Measurements from ENCODE around the gene NUCB1. TPM values are rescaled to one million over a fixed set of nuclear protein-coding genes. Genes with fewer than 3 reads are reported as not detected.

Gene NUCB1
- total and polyA plus RNA-seq, 9 of the 15 experiments (the other 6 are each of a cell fraction or from before 2014, with no cell fraction given) = 3.1 to 153 (median 71.7) TPM

DNA sequence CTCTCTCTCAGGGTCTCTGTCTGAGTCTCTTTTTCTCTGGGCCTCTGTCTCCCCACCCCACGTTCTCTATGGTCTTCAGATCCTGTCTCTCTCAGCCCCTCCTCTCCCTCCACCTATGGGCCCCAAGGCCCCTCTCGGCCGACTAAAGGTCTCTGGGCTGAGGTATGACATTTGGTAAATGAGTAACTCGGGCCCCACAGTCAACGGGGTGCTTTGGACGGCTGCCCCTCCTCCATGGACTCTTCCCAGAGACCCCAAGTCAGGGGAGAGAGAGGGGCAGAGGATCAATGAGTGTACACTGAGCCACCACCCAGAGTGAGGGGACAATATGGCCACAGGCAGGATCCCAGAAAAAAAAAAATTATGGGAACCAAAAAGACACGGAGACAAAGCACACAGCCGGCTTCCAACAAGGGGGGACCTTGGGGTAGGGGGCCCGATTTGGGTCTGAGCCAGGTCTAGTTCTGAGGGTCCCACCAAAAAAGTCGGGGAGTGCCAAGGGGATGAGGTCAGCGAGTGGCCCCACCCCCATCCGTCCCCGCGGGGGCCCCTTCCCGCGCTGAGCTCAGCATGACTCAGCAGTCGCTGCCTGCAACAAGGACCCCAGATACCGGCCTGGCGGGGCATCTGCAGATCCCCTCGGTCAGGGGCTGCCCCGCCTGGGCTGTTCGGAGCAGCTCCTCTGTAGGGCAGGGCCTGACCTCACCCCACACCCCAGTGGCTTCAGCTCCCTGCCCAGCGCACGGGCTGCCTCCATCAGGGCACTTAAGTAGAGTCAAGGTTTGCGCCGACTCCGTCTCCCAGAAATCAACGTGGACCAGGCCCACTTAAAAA is 63.5 kb downstream of the NUCB1 start (continued):
- TF ChIP-seq, protein P1, sequence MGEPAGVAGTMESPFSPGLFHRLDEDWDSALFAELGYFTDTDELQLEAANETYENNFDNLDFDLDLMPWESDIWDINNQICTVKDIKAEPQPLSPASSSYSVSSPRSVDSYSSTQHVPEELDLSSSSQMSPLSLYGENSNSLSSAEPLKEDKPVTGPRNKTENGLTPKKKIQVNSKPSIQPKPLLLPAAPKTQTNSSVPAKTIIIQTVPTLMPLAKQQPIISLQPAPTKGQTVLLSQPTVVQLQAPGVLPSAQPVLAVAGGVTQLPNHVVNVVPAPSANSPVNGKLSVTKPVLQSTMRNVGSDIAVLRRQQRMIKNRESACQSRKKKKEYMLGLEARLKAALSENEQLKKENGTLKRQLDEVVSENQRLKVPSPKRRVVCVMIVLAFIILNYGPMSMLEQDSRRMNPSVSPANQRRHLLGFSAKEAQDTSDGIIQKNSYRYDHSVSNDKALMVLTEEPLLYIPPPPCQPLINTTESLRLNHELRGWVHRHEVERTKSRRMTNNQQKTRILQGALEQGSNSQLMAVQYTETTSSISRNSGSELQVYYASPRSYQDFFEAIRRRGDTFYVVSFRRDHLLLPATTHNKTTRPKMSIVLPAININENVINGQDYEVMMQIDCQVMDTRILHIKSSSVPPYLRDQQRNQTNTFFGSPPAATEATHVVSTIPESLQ (CRISPR knock-in tag; IDR thresholded peaks at IDR 0.05) = no peak
- TF ChIP-seq, protein P2, sequence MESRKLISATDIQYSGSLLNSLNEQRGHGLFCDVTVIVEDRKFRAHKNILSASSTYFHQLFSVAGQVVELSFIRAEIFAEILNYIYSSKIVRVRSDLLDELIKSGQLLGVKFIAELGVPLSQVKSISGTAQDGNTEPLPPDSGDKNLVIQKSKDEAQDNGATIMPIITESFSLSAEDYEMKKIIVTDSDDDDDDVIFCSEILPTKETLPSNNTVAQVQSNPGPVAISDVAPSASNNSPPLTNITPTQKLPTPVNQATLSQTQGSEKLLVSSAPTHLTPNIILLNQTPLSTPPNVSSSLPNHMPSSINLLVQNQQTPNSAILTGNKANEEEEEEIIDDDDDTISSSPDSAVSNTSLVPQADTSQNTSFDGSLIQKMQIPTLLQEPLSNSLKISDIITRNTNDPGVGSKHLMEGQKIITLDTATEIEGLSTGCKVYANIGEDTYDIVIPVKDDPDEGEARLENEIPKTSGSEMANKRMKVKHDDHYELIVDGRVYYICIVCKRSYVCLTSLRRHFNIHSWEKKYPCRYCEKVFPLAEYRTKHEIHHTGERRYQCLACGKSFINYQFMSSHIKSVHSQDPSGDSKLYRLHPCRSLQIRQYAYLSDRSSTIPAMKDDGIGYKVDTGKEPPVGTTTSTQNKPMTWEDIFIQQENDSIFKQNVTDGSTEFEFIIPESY (CRISPR knock-in tag; IDR thresholded peaks at IDR 0.05) = no peak
- peak in 1 of 2 experiments; percentile 89; a peak in 1 of 4 replicates for TF ChIP-seq NONO (IDR thresholded peaks at IDR 0.05; ENCODE audit: low read depth in 2 of 2, low read length in 1 of 2)
- TF ChIP-seq, protein P3, sequence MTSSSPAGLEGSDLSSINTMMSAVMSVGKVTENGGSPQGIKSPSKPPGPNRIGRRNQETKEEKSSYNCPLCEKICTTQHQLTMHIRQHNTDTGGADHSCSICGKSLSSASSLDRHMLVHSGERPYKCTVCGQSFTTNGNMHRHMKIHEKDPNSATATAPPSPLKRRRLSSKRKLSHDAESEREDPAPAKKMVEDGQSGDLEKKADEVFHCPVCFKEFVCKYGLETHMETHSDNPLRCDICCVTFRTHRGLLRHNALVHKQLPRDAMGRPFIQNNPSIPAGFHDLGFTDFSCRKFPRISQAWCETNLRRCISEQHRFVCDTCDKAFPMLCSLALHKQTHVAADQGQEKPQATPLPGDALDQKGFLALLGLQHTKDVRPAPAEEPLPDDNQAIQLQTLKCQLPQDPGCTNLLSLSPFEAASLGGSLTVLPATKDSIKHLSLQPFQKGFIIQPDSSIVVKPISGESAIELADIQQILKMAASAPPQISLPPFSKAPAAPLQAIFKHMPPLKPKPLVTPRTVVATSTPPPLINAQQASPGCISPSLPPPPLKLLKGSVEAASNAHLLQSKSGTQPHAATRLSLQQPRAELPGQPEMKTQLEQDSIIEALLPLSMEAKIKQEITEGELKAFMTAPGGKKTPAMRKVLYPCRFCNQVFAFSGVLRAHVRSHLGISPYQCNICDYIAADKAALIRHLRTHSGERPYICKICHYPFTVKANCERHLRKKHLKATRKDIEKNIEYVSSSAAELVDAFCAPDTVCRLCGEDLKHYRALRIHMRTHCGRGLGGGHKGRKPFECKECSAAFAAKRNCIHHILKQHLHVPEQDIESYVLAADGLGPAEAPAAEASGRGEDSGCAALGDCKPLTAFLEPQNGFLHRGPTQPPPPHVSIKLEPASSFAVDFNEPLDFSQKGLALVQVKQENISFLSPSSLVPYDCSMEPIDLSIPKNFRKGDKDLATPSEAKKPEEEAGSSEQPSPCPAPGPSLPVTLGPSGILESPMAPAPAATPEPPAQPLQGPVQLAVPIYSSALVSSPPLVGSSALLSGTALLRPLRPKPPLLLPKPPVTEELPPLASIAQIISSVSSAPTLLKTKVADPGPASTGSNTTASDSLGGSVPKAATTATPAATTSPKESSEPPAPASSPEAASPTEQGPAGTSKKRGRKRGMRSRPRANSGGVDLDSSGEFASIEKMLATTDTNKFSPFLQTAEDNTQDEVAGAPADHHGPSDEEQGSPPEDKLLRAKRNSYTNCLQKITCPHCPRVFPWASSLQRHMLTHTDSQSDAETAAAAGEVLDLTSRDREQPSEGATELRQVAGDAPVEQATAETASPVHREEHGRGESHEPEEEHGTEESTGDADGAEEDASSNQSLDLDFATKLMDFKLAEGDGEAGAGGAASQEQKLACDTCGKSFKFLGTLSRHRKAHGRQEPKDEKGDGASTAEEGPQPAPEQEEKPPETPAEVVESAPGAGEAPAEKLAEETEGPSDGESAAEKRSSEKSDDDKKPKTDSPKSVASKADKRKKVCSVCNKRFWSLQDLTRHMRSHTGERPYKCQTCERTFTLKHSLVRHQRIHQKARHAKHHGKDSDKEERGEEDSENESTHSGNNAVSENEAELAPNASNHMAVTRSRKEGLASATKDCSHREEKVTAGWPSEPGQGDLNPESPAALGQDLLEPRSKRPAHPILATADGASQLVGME (CRISPR knock-in tag; IDR thresholded peaks at IDR 0.05) = 0 out of 2 replicates have a peak, but pooled peaks have one; percentile 20
- TF ChIP-seq, protein P4, sequence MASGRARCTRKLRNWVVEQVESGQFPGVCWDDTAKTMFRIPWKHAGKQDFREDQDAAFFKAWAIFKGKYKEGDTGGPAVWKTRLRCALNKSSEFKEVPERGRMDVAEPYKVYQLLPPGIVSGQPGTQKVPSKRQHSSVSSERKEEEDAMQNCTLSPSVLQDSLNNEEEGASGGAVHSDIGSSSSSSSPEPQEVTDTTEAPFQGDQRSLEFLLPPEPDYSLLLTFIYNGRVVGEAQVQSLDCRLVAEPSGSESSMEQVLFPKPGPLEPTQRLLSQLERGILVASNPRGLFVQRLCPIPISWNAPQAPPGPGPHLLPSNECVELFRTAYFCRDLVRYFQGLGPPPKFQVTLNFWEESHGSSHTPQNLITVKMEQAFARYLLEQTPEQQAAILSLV (tag; IDR thresholded peaks at IDR 0.05) = peak; percentile 49
- no peak for TF ChIP-seq KLF16 (IDR thresholded peaks at IDR 0.05)
- 0 out of 2 replicates have a peak, but pooled peaks have one; percentile 5 for TF ChIP-seq TAL1 (IDR thresholded peaks at IDR 0.05)
- no peak for TF ChIP-seq ZNF3 (CRISPR knock-in tag; IDR thresholded peaks at IDR 0.05)
- TF ChIP-seq, protein P5, sequence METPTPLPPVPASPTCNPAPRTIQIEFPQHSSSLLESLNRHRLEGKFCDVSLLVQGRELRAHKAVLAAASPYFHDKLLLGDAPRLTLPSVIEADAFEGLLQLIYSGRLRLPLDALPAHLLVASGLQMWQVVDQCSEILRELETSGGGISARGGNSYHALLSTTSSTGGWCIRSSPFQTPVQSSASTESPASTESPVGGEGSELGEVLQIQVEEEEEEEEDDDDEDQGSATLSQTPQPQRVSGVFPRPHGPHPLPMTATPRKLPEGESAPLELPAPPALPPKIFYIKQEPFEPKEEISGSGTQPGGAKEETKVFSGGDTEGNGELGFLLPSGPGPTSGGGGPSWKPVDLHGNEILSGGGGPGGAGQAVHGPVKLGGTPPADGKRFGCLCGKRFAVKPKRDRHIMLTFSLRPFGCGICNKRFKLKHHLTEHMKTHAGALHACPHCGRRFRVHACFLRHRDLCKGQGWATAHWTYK (CRISPR knock-in tag; IDR thresholded peaks at IDR 0.05) = 0 out of 2 replicates have a peak, but pooled peaks have one; percentile 73
- TF ChIP-seq LEF1 (IDR thresholded peaks at IDR 0.05) = peak; percentile 71
